Stimulated activated CD4-positive, alpha-beta T cell treated with anti-CD3 and anti-CD28 coated beads, Interleukin-4, amount 100 ng/mL, for 4 hours (primary cell): ENCODE results near the gene HDDC2.

Experiments used
- DNase-seq, 2 experiments: peaks; one replicate each; pipeline ENCODE4 v3.0.0-alpha.2; 2020

HDDC2 gene

GRCh38 chr6:125268765-125269164, 33.0 kb downstream of the HDDC2 start:
- no peak for DNase-seq

GRCh38 chr6:125267806-125268523, 33.8 kb downstream of the HDDC2 start:
- no peak for DNase-seq

GRCh38 chr6:125264476-125264875, 37.3 kb downstream of the HDDC2 start:
- DNase-seq, result no peak

- DNase-seq, result no peak
These were observed 39.5 kb downstream of the HDDC2 start for GRCh38 chr6:125262016-125263013.

- DNase-seq, result no peak
These were observed 42.4 kb downstream of the HDDC2 start for GRCh38 chr6:125259354-125259736.

DNA sequence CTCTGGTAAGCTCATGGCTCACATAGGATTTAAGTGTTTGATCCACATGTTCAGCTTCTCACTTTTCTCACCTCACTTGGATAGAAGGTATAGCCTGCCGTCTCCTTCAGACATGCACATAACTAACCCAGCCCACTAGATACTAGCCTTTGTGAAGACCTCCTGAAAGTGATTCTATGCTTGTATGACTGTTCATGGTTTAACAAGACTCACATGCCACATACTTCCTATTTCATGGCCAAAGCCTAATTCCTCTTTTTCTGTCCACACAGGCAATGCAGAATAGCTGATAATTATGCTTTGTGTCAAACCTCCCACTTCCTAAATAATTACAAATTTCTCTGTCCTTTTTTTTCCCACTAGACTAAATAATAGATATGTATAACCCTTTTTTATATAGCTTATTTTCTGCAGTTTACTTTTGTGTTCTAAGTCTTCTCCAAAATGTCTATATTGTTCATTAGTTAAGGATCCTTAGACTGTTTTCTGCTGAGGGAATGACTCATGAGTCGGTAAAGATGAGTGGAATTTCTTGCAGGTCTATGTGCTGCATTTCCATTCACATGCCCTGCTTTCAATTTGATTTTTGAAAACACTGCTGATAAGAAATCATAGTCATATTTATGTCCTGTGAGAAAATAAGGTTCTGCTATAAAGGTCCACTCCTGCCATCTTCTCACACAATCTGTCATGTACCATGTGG, 43.0 kb downstream of the HDDC2 start:
- DNase-seq, result no peak

GRCh38 chr6:125257351-125257750, 44.4 kb downstream of the HDDC2 start:
- DNase-seq, result no peak

DNA sequence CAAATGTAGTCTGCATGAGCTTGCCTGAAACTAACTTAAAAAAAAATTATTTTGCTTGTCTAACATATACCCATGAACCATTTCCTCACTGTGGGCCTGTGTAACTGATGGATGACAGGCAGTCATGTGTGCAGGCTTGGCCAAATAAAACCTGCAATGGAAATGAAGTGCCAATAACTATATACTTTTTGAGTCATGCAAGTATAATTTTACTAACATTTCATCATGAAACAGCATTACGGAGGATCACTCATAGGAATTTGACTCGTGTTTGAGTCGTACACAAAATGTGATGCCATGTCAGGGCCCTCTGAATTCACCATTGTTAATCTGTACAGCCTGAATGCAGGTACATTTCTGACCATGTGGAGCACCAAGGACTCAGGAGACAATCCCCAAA, 46.6 kb downstream of the HDDC2 start:
- DNase-seq, result no peak

DNA sequence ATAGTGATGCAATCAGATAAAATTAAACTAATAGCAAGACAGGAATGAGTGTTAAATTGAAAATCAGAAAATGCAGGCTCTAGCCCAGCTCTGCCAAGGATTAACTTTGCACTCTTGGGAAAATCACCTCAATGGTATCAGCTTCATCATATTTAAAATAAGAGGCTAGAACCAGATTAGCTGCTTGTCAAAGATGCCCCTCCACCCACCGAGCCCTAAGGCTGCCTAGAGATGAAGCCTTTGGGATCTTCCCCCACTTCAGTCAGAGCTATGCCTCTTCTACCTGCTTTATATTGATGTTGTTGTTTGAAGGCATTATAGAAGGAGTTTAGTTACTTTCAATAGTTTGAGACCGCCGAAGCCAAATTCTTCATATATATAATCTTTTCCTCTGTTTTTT, 47.4 kb downstream of the HDDC2 start:
- no peak for DNase-seq

GRCh38 chr6:125253881-125254280, 47.9 kb downstream of the HDDC2 start:
- DNase-seq, result no peak

- DNase-seq, result no peak
These were observed 48.9 kb downstream of the HDDC2 start for GRCh38 chr6:125252891-125253290.

- no peak for DNase-seq
These were observed 50.1 kb downstream of the HDDC2 start for GRCh38 chr6:125251516-125252220.

DNA sequence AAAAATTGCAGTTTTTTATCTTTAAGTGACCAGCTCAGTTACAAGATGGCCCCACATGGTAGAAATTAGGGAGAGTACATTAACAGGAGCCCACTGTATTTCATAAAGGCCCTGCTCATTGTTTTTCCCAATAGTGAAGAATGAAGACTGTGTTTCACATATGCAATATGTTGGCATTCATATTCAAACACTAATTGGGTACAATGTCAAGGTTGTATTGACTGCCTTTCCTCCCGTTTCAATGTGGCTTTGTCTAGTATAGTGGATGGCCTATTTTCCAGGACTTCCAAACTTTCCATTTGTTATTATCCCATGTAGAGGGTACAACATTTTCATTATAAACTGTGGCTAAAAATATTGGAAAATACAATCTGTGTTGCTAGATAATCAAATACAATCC, 51.3 kb downstream of the HDDC2 start:
- DNase-seq, result no peak

- DNase-seq, result no peak
These were observed 53.6 kb downstream of the HDDC2 start for GRCh38 chr6:125248136-125248535.

DNA sequence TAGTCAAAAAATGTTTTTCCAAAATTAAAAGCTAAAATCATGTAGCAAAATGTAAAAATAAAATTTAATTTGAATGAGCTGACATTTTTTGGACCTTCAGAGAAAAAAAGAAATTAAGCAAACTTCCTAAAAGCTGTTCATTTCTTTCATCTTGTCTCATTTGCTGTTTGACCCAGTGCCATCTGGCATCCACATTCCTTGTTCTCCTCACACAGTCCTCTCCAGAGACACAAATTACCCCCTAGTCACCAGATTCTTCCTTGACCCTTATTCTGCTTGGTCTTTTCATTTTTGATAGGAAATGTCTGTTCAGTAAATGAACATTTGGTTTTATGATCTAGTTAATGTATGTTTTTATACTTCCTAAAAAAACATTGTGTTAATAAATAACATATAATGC, 55.2 kb downstream of the HDDC2 start:
- DNase-seq, result no peak

- DNase-seq, result no peak
These were observed 56.1 kb downstream of the HDDC2 start for GRCh38 chr6:125245523-125246264.

- no peak for DNase-seq
These were observed 56.7 kb downstream of the HDDC2 start for GRCh38 chr6:125245109-125245508.

- no peak for DNase-seq
These were observed 64.0 kb downstream of the HDDC2 start for GRCh38 chr6:125237764-125238163.

DNA sequence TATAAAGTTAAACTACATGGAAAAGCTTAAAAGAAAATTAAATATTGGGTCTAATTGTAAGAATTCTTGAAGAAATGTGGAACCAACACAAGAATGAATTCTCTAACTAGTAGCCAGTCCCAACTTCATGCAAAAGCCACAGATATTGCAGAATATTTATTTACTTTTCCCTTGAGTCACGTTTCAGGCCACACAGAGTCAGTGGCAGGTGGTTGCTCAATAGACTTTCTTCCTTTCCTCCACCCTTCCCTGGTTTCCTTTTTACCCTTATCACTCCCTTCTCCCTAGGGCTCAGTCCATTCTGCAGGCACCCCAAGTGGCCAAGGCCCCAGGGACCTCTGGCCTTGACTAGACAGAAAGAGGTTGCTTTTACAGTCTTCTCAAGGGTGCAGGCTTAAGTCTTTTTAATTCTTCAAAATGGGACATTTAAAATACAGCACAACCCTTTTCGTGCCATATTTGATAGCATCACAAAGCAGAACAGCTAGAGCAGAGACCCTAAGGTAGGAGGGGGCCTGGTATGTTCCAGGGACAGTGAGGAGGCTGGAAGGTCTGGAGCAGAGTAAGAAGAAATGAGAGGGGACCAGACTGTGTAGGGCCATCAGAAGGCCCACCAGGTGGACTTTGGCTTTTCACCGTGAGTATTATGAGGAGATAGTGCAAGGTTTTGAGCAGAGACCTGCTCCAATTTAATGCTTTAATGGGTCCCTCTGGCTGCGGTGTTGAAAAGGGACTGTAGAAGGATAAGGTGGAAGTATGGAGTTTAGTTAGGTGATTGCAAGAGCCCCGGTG, 65.0 kb downstream of the HDDC2 start:
- no peak for DNase-seq

- DNase-seq, result no peak
These were observed 68.6 kb downstream of the HDDC2 start for GRCh38 chr6:125233202-125233601.

DNA sequence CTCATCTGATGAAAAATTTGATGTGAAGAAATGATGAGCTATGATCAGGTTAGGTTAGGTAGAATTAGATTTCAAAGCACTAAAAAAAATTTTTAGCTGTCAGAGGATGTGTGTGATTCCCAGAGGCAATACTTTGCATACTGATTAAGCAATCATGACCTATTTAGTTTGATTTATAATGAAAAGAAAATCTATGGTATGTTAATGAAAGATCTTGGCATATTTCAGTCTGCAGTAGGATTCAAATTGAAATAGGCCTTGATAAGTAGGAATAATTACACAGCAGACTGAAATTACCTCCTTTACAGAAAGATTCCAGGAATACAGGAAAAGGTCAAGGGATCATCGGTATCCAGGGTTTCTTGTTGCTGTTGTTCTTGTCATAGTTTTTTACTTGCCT, 69.3 kb downstream of the HDDC2 start:
- DNase-seq, result no peak
